HG02678 (cell line): ENCODE results near the gene FIZ1.

Source experiments
- ATAC-seq: cut with Tn5 transposase; IDR thresholded peaks from one replicate; pipeline ENCODE4 v1.9.1; 2021; ENCODE audit warnings: mild to moderate bottlenecking, moderate library complexity; ENCODE audit not compliant: unreplicated experiment

FIZ1 gene

DNA sequence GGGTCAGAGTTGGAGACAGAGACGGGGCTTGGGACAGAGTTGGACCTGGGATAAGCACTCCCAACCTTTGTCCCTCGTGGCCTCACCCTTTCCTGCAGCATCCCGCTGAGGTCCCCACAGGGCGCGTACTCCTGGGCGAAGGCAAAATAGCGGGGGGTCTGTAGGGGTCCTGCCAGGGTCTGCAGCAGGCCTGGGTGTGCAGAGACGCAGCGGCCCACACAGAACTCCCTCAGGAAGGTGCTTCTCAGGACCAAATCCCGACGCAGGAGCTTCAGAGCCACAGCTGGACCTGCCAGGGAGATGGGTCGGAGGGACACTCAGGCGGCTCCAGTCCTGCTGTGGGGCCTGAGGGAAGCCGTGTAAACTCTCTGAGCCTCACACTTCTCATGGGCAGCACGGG lies 55.3 kb downstream of the FIZ1 start:
- no peak for ATAC-seq

DNA sequence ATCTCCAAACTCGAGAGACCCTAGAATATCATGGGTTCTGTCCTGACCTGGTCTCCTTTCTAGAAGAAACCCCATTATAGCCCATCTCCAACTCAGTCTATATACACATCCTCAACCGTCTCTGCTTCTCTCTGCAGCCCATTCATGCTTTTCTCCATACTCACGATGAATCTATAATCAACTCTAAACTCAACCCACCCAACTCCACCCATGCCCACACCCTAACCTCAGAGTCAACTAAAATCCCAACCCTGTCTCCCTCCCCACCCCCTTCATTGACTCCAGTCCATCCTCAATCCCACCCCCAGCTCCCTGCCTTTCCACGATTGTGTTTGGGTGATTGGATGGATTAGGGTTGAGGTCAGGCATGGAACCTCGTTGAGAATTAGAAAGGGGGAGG lies 55.8 kb downstream of the FIZ1 start:
- no peak for ATAC-seq

DNA sequence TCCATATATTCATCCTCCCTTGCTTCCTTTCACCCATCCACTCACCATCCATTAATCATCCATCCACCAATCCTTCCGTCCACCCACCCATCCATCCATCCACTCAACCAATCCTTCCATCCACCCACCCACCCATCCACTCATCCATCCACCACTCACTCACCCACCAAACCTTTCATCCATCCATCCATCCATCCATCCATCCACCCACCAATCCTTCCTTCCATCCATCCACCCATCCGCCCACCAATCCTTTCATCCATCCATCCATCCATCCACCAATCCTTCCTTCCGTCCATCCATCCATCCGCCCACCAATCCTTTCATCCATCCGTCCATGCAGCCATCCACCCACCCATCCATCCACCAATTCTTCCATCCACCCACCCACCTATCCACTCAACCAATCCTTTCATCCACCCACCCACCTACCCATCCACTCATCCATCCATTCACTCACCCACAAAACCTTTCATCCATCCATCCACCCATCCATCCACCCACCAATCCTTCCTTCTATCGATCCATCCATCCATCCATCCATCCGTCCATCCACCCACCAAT lies 56.9 kb downstream of the FIZ1 start:
- no peak for ATAC-seq
